Measurements from ENCODE around the gene CACNA1C. TPM values are rescaled to one million over a fixed set of nuclear protein-coding genes. Genes with fewer than 3 reads are reported as not detected.

Gene CACNA1C
- total RNA-seq, 4 donors from 2014 or later = 1.4 to 3.7 (median 2.2) TPM

DNA sequence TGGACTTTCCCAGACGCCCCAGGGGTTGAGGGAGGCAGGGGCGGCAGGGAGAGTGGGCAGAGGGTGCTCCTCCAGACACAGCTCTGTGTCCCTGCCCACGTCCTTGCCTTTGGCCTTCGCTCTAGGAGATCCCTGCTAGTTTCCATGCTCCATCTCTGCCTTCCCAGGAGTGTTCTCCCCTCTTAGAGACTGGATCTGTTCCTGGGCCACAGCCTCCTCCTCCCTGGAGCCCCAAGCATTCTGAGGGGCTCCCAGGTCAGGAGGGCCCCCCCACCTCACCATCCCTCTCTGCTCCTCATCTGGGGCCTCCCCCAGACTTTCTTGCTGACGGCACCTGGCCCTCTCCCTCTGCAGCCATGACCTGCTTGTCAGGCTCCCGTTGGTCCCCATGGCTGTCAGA, 526.0 kb downstream of the CACNA1C start:
- TF ChIP-seq EP300 (IDR thresholded peaks at IDR 0.05) (no peak), POLR2AphosphoS5 (IDR thresholded peaks at IDR 0.05) (no peak), CTCF (IDR thresholded peaks at IDR 0.05) (no peak), POLR2A (IDR thresholded peaks at IDR 0.05) (no peak)
- no peak overlapping the region for H3K4me3 ChIP-seq

GRCh38 chr12:2580821-2581220, 528.0 kb downstream of the CACNA1C start:
- H3K4me3 ChIP-seq = no peak overlapping the region
- H3K9me3 ChIP-seq = no peaks in the 10 kb centered on the region
- peaks cover 10% of the 10 kb centered on the region for H3K4me1 ChIP-seq
- no peak overlapping the region for H3K27ac ChIP-seq
- 55% methylated on average over 3 of the region's 3 CpGs for WGBS
- DNase-seq (ENCODE audit: low spot score in 2 of 2) = no peak
- TF ChIP-seq POLR2A (IDR thresholded peaks at IDR 0.05) (no peak), EP300 (IDR thresholded peaks at IDR 0.05) (no peak), POLR2AphosphoS5 (IDR thresholded peaks at IDR 0.05) (no peak), CTCF (IDR thresholded peaks at IDR 0.05) (no peak)
- H3K27me3 ChIP-seq = peaks cover 19% of the 10 kb centered on the region
- no peaks in the 10 kb centered on the region for H3K36me3 ChIP-seq

More for the DNA sequence above, 526.0 kb downstream of the CACNA1C start:
- no peak overlapping the region for H3K27ac ChIP-seq
- DNase-seq (ENCODE audit: low spot score in 2 of 2) = peak in 1 of 2 donors; percentile 62
- peaks cover 11% of the 10 kb centered on the region for H3K27me3 ChIP-seq
- H3K4me1 ChIP-seq = peaks cover 10% of the 10 kb centered on the region
- whole genome bisulfite sequencing = 96% methylated on average over 5 of the region's 6 CpGs
- H3K9me3 ChIP-seq = no peaks in the 10 kb centered on the region
- H3K36me3 ChIP-seq = no peaks in the 10 kb centered on the region

GRCh38 chr12:2581293-2582045, 528.7 kb downstream of the CACNA1C start:
- H3K4me3 ChIP-seq = no peak overlapping the region
- DNase-seq (ENCODE audit: low spot score in 2 of 2) = no peak
- no peaks in the 10 kb centered on the region for H3K36me3 ChIP-seq
- no peak for TF ChIP-seq POLR2AphosphoS5 (IDR thresholded peaks at IDR 0.05)
- peaks cover 19% of the 10 kb centered on the region for H3K27me3 ChIP-seq
- H3K27ac ChIP-seq = no peak overlapping the region
- WGBS = 83% methylated on average over 15 of the region's 15 CpGs
- peaks cover 10% of the 10 kb centered on the region for H3K4me1 ChIP-seq
- no peaks in the 10 kb centered on the region for H3K9me3 ChIP-seq

DNA sequence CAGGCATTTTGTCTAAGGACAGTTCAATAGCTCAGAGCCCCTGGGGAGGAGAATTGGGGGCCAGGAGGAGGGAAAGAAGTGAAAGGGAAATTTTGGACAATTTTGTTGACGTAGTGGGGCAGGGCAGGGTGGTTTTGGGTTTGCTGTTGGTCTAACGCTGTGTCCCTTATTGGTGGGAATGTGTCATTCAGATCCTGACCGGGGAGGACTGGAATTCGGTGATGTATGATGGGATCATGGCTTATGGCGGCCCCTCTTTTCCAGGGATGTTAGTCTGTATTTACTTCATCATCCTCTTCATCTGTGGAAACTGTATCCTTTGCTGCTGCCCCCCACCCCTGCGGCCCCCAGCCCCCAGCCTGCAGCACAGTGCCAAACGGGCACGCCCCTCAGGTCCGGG, 529.8 kb downstream of the CACNA1C start:
- Histone ChIP-seq H3K4me3 (no peak overlapping the region), H3K27ac (no peak overlapping the region)
- WGBS = 45% methylated on average over 9 of the region's 9 CpGs

GRCh38 chr12:2583091-2583497, 530.3 kb downstream of the CACNA1C start:
- no peaks in the 10 kb centered on the region for H3K36me3 ChIP-seq
- no peak for TF ChIP-seq EP300 (IDR thresholded peaks at IDR 0.05)
- no peak for TF ChIP-seq POLR2AphosphoS5 (IDR thresholded peaks at IDR 0.05)
- peak; percentile 61 to 93 for TF ChIP-seq CTCF (IDR thresholded peaks at IDR 0.05)
- H3K4me3 ChIP-seq = no peak overlapping the region
- 6% methylated on average over 10 of the region's 33 CpGs for WGBS
- no peaks in the 10 kb centered on the region for H3K9me3 ChIP-seq
- no peak for DNase-seq (ENCODE audit: low spot score in 2 of 2)
- H3K4me1 ChIP-seq = peaks cover 10% of the 10 kb centered on the region
- peaks cover 19% of the 10 kb centered on the region for H3K27me3 ChIP-seq
- H3K27ac ChIP-seq = no peak overlapping the region

More for the DNA sequence above, 529.8 kb downstream of the CACNA1C start:
- H3K36me3 ChIP-seq = no peaks in the 10 kb centered on the region
- DNase-seq (ENCODE audit: low spot score in 2 of 2) = no peak
- TF ChIP-seq EP300 (IDR thresholded peaks at IDR 0.05) (no peak), POLR2AphosphoS5 (IDR thresholded peaks at IDR 0.05) (no peak), CTCF (IDR thresholded peaks at IDR 0.05) (no peak), POLR2A (IDR thresholded peaks at IDR 0.05) (no peak)
- peaks cover 10% of the 10 kb centered on the region for H3K4me1 ChIP-seq
- H3K27me3 ChIP-seq = peaks cover 19% of the 10 kb centered on the region
- H3K9me3 ChIP-seq = no peaks in the 10 kb centered on the region

Data from suprapubic skin (tissue), 4 donors.